ENCODE measurements around the gene ENOSF1.

Gene ENOSF1

GRCh38 chr18:676069-676468, 36.4 kb downstream of the ENOSF1 start:
- DNase-seq (ENCODE audit: insufficient read length, low spot score) (no peak), FAIRE-seq (no peak)

GRCh38 chr18:675307-675706, 37.1 kb downstream of the ENOSF1 start:
- FAIRE-seq (no peak), DNase-seq (ENCODE audit: insufficient read length, low spot score) (no peak)

GRCh38 chr18:673769-674168, 38.7 kb downstream of the ENOSF1 start:
- DNase-seq (ENCODE audit: insufficient read length, low spot score) (no peak), FAIRE-seq (no peak)

GRCh38 chr18:673317-673716, 39.1 kb downstream of the ENOSF1 start:
- DNase-seq (ENCODE audit: insufficient read length, low spot score) (no peak), FAIRE-seq (no peak)

GRCh38 chr18:671405-671804, 41.0 kb downstream of the ENOSF1 start:
- FAIRE-seq: no peak
- DNase-seq (ENCODE audit: insufficient read length, low spot score): no peak

GRCh38 chr18:670522-670921, 41.9 kb downstream of the ENOSF1 start:
- FAIRE-seq (no peak), DNase-seq (ENCODE audit: insufficient read length, low spot score) (no peak)

GRCh38 chr18:669077-669476, 43.4 kb downstream of the ENOSF1 start:
- DNase-seq (ENCODE audit: insufficient read length, low spot score): no peak
- FAIRE-seq: no peak

- no peak for DNase-seq (ENCODE audit: insufficient read length, low spot score)
Measured at GRCh38 chr18:668260-668659, 44.2 kb downstream of the ENOSF1 start.

GRCh38 chr18:666628-667027, 45.8 kb downstream of the ENOSF1 start:
- FAIRE-seq (no peak), DNase-seq (ENCODE audit: insufficient read length, low spot score) (no peak)

More at GRCh38 chr18:668260-668659, 44.2 kb downstream of the ENOSF1 start:
- FAIRE-seq: no peak

GRCh38 chr18:666177-666576, 46.3 kb downstream of the ENOSF1 start:
- no peak for FAIRE-seq
- no peak for DNase-seq (ENCODE audit: insufficient read length, low spot score)

- no peak for DNase-seq (ENCODE audit: insufficient read length, low spot score)
- no peak for FAIRE-seq
Measured at GRCh38 chr18:662197-662596, 50.2 kb downstream of the ENOSF1 start.

GRCh38 chr18:659597-659996, 52.8 kb downstream of the ENOSF1 start:
- DNase-seq (ENCODE audit: insufficient read length, low spot score) (no peak), FAIRE-seq (no peak)

- no peak for DNase-seq (ENCODE audit: insufficient read length, low spot score)
- FAIRE-seq: no peak
Measured at GRCh38 chr18:658947-659533, 53.4 kb downstream of the ENOSF1 start.

- DNase-seq (ENCODE audit: insufficient read length, low spot score): peak; percentile 56
- peak; percentile 68 for FAIRE-seq
Measured at GRCh38 chr18:658001-658946, 54.2 kb downstream of the ENOSF1 start.

- FAIRE-seq (peak; percentile 79), DNase-seq (ENCODE audit: insufficient read length, low spot score) (peak; percentile 40)
Measured at GRCh38 chr18:657311-658000, 55.0 kb downstream of the ENOSF1 start, which contains the start of gene TYMS. TYMS (plus strand) TSS chr18:657653; CDS start chr18:657743, 90 bp downstream.

- no peak for FAIRE-seq
Measured at GRCh38 chr18:655445-655844, 57.0 kb downstream of the ENOSF1 start.

GRCh38 chr18:654601-655000, 57.8 kb downstream of the ENOSF1 start:
- DNase-seq (ENCODE audit: insufficient read length, low spot score) (no peak), FAIRE-seq (no peak)

More at GRCh38 chr18:655445-655844, 57.0 kb downstream of the ENOSF1 start:
- no peak for DNase-seq (ENCODE audit: insufficient read length, low spot score)

GRCh38 chr18:653512-653911, 58.9 kb downstream of the ENOSF1 start:
- no peak for DNase-seq (ENCODE audit: insufficient read length, low spot score)
- no peak for FAIRE-seq

- no peak for DNase-seq (ENCODE audit: insufficient read length, low spot score)
- FAIRE-seq: no peak
Measured at GRCh38 chr18:652131-652530, 60.3 kb downstream of the ENOSF1 start.

- no peak for DNase-seq (ENCODE audit: insufficient read length, low spot score)
- peak; percentile 93 for FAIRE-seq
Measured at GRCh38 chr18:650428-650858, 62.0 kb downstream of the ENOSF1 start.

GRCh38 chr18:649341-649740, 63.1 kb downstream of the ENOSF1 start:
- FAIRE-seq (no peak), DNase-seq (ENCODE audit: insufficient read length, low spot score) (no peak)
